Thyroid gland (tissue), 4 donors: ENCODE results near the gene MYOF.

Experiments
- POLR2A ChIP-seq, 2 donors: fragments of 450-650 bp; IDR thresholded peaks; one replicate each; pipeline ENCODE4 v1.6.1; 2017; ENCODE audit warnings: antibody characterized with exemption in 2 of 2, mild to moderate bottlenecking in 2 of 2, moderate library complexity in 1 of 2
- TF ChIP-seq, protein P1 (sequence below), 6 experiments: fragments of 200-600 bp in 3 of 6; fragments of 450-650 bp in 3 of 6; sonication (generic) in 3 of 6; IDR thresholded peaks; one replicate each; pipeline ENCODE4 v1.5.1; 2016 to 2019; ENCODE audit warnings: antibody characterized with exemption in 6 of 6, mild to moderate bottlenecking in 2 of 6, inconsistent platforms in 1 of 6, moderate library complexity in 1 of 6

DNA sequence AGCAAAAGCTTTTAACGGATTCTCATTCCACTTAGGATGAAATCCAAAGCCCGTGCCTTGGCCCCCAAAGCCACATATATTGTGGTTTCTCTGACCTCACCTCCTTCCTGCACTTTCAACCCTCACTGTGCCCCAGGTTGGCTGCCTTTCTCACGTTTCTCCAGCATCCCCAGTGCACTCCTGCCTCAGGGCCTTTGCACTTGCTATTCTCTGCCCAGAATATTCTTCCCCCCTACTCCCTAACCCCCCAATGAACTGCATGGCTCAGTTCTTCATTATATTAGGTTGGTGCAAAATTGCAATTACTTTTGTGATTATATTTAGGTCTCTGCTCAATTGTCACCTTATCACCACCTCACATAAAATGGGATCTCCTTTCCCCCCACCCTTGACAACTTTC is 34.2 kb downstream of the MYOF start:
- TF ChIP-seq, protein P1, sequence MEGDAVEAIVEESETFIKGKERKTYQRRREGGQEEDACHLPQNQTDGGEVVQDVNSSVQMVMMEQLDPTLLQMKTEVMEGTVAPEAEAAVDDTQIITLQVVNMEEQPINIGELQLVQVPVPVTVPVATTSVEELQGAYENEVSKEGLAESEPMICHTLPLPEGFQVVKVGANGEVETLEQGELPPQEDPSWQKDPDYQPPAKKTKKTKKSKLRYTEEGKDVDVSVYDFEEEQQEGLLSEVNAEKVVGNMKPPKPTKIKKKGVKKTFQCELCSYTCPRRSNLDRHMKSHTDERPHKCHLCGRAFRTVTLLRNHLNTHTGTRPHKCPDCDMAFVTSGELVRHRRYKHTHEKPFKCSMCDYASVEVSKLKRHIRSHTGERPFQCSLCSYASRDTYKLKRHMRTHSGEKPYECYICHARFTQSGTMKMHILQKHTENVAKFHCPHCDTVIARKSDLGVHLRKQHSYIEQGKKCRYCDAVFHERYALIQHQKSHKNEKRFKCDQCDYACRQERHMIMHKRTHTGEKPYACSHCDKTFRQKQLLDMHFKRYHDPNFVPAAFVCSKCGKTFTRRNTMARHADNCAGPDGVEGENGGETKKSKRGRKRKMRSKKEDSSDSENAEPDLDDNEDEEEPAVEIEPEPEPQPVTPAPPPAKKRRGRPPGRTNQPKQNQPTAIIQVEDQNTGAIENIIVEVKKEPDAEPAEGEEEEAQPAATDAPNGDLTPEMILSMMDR (IDR thresholded peaks at IDR 0.05) = no peak
- no peak for TF ChIP-seq POLR2A (IDR thresholded peaks at IDR 0.05)
